GM12873 (cell line): ENCODE data around the gene GMPR2.

Experiments used
- TF ChIP-seq, protein P1 (sequence below): IDR thresholded peaks from 2 replicates; pipeline ENCODE4 v1.5.1; 2012; ENCODE audit warnings: low read depth, mild to moderate bottlenecking, moderate library complexity, low read length, control low read depth; ENCODE audit not compliant: insufficient read depth; ENCODE audit errors: missing control alignments

Gene GMPR2

DNA sequence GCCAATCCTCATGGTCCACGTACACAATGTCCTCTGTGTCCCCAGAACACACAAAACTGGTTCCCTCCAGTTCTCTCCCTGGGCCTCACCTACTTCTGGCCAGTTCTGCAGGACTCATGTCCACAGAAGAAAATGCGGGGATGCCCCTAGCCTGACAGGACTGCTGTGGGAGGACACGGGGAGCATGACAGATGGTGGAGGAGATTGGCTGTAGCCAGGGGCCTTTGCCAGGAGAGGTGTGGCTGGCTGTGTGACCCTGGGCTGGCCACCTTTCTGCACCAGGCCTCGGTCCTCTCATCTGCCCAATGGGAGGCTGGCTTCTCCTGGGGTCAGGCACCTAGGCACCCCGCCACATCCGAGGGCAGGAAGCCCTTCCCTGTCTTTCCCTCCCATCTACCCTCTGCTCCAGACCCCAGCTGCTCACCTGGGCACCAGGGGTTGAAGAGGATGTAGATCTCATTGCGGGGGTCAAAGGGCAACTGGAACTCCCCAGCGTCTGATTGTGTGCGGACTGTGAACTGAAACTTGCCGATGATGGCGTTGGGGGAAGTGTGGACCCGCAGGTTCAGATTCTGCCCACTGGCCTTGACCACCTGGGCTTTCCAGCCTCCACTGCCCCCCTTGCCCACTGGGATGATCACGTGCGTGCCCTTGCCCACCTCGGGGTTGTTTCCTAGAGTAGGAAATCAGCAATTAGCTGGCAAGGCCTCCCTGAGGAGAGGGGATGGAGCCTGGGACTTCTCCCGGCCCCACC, 27.5 kb downstream of the GMPR2 start:
- TF ChIP-seq, protein P1, sequence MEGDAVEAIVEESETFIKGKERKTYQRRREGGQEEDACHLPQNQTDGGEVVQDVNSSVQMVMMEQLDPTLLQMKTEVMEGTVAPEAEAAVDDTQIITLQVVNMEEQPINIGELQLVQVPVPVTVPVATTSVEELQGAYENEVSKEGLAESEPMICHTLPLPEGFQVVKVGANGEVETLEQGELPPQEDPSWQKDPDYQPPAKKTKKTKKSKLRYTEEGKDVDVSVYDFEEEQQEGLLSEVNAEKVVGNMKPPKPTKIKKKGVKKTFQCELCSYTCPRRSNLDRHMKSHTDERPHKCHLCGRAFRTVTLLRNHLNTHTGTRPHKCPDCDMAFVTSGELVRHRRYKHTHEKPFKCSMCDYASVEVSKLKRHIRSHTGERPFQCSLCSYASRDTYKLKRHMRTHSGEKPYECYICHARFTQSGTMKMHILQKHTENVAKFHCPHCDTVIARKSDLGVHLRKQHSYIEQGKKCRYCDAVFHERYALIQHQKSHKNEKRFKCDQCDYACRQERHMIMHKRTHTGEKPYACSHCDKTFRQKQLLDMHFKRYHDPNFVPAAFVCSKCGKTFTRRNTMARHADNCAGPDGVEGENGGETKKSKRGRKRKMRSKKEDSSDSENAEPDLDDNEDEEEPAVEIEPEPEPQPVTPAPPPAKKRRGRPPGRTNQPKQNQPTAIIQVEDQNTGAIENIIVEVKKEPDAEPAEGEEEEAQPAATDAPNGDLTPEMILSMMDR = no peak

DNA sequence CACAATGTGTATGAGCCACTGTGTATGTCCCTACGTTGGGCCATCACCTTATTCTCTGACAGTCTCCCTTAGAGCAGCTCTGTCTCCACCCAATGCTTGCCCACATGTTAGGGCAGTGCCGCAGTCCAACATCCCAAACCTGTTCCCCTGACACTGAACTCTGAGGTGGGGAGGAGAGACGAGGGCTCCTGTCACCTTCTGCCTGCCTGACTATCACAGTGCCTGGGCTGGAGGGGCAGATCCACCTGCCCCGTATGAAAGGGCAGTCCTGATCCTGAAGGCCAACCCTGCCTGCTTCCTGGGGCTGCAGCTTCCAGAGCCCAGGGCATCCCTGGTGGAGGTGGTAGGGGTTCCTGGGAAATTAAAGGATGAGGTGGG, 28.0 kb downstream of the GMPR2 start:
- TF ChIP-seq, protein P1 = no peak

DNA sequence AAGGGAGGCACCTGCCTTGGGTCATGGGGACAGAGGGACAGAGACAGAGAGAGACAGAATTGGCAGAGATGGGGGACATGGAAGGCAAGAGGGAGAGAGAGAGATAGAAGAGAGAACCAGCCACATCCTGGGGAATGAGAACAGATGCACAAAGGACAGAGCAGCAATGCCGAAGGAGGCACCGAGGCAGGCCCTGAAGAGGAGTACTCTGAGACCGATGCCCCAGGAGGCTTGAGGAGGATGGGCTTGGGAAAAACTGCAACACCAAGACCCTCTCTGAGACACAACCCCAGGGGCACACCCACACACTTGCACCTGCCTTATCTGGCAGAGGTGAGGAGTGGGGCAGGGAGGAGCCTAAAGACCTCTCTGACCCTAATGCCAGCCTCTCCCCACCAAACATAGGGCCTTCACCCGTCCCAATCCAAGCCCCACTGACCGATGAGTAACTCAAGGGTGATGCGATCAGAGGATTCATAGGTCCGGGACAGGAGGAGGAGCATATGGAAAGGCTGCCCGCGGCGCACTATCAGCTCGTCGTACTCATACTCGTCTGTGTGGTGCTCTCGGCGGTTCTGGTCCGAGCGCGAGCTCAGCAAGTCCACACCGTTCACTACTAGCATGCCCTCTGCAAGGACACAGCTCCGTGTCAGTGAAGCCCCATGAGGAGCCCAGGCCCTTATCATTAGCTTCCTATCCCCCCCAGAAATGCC, 28.7 kb downstream of the GMPR2 start:
- TF ChIP-seq, protein P1 = no peak

DNA sequence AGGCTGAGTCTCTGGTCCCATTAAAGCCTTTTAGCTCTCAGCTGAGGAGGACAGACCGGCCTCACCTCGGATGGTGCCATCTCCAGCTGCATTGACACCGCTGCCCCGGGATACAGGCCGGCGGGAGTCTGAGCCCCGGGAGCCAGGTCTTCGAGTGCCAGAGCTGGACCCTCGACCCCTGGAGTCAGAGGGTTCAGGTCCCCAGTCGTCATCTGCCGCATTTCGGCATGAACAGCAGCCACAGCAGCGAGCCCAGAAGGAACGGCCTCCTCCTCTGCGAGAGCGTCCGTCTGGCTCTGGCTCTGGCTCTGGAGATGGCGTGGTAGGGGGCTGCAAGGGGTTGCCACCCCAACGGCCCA, 29.2 kb downstream of the GMPR2 start:
- TF ChIP-seq, protein P1 = no peak

- TF ChIP-seq, protein P1 = no peak
These were observed 30.3 kb downstream of the GMPR2 start, which contains the start of gene TGM1 for GRCh38 chr14:24262821-24263733. Gene TGM1, minus strand, starts transcription at chr14:24263177. Its CDS starts 825 bp downstream, at chr14:24262352.

- TF ChIP-seq, protein P1 = no peak
These were observed 31.1 kb downstream of the GMPR2 start for GRCh38 chr14:24263848-24264247.

- TF ChIP-seq, protein P1 = no peak
These were observed 31.6 kb downstream of the GMPR2 start for GRCh38 chr14:24264298-24264697.
